Stimulated activated CD8-positive, alpha-beta memory T cell treated with anti-CD3 and anti-CD28 coated beads, Interleukin-15, amount 100 ng/mL, for 48 hours (primary cell): ENCODE results near the gene TLE3.

Experiments
- DNase-seq, 2 donors: peaks; one replicate each; pipeline ENCODE4 v3.0.0-alpha.2; 2020; ENCODE audit warnings: low read depth in 2 of 2

The TLE3 gene

GRCh38 chr15:70029297-70029701 is 68.4 kb downstream of the TLE3 start:
- DNase-seq = no peak

DNA sequence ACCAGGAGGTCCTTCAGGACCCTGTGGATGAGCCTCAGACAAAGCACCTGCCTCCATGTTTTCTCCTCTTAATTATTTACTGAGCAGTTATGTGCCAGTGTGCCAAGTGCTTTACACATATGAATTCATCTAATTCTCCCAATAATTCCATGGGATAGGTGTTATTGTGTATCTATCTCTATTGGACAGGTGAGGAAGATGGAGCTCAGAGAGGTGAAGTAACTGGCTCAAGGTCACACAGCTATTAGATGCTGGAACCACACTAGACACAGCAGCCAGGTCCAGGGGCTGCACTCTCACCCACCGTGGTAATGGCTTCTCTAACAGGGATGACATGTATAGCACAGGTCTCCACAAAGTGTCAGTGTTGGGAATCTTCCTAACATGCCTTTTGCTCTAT is 70.2 kb downstream of the TLE3 start:
- no peak for DNase-seq

- no peak for DNase-seq
Measured at GRCh38 chr15:70026991-70027390, 70.7 kb downstream of the TLE3 start.

- no peak for DNase-seq
Measured at GRCh38 chr15:70025413-70026296, 72.1 kb downstream of the TLE3 start.

- DNase-seq = no peak
Measured at GRCh38 chr15:70024521-70024920, 73.2 kb downstream of the TLE3 start.

GRCh38 chr15:70023769-70024491 is 73.8 kb downstream of the TLE3 start:
- no peak for DNase-seq

GRCh38 chr15:70023064-70023768 is 74.5 kb downstream of the TLE3 start:
- peak; percentile 16 to 27 for DNase-seq

DNA sequence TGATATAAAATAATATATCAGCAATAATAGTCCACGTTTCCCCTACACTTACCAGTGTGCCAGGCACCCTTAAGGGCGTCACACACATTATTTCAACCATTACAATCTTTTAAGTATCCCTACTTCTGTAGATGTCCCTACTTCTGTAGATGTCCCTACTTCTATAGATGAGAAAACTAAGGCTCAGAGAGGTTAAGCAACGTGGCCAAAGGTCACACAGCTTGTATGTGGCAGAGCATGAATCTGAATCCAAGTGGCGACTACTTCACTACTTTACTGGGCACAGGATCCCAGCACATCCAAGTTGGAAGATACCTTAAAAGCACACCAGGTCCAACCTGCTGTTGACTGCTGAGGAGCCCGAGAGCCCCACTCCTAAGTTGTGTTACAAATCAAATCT is 77.5 kb downstream of the TLE3 start:
- no peak for DNase-seq

DNA sequence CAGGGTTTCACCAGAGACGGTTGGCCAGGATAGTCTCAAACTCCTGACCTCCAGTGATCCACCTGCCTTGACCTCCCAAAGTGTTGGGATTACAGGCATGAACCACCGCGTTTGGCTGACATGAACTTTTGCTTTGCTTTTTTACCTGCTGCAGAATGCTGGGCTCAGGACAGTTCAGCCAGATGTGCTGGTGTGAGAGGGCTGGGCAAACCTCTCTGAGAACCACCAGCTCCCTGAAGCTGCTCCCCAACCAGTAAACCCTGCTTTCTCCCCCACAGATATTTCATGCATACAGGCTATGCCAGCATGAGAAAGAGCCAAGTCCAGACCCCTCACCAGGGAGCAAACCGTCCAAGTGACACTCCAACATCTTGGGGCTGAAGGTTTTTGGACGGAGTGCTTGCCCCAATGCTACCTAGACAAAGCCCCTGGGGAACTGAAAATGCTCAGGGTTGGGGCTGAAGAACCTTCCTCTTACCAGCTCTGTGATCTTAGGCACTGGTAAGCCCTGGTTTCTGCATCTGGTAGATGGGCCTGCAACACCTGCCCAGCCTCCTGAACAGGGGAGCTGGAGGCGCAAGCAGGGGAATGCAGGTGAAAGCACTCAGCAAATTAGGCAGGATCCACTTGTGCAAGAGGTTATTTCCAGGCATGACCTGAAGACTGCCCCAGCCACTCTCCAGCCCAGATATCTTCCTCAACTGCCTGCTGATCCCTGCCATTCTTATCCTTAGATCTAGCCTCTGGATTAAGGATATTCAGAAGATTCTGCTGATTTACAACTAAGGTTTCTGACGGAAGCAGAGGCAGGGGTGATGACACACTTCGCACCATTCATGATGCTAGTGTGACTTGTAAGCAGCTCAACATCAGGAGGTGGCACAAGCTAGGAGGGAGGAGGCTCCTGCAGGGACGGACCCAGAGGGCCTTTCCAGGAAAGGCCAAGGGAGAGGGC is 78.8 kb downstream of the TLE3 start:
- DNase-seq = no peak

DNA sequence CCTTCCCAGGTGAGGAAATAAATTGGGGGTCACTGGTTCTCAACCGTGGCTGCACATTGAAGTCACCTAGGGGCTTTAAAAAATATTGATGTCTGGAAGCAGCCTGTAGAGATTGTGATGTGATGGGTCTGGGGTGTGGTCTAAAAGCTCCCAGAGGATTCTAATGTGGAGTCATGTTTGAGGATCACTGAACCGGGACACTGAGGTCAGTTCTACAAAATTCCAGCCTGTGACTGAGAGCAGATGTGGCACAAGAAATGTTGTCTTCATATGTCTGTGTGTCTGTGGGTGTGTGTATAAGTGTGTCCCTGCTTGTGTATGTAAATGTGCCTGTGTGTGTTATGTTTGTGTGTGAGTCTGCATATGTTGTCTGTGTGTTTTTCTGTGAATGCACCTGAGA is 79.9 kb downstream of the TLE3 start:
- DNase-seq = no peak

GRCh38 chr15:70017025-70017424 is 80.7 kb downstream of the TLE3 start:
- DNase-seq = no peak

GRCh38 chr15:70016511-70016994 is 81.2 kb downstream of the TLE3 start:
- DNase-seq = no peak

- no peak for DNase-seq
Measured at GRCh38 chr15:70014860-70015490, 82.7 kb downstream of the TLE3 start.

GRCh38 chr15:70014331-70014730 is 83.4 kb downstream of the TLE3 start:
- DNase-seq = no peak

GRCh38 chr15:70013656-70014313 is 83.9 kb downstream of the TLE3 start:
- no peak for DNase-seq

- no peak for DNase-seq
Measured at GRCh38 chr15:70012895-70013294, 84.8 kb downstream of the TLE3 start.

GRCh38 chr15:70008697-70009290 is 88.9 kb downstream of the TLE3 start:
- no peak for DNase-seq

DNA sequence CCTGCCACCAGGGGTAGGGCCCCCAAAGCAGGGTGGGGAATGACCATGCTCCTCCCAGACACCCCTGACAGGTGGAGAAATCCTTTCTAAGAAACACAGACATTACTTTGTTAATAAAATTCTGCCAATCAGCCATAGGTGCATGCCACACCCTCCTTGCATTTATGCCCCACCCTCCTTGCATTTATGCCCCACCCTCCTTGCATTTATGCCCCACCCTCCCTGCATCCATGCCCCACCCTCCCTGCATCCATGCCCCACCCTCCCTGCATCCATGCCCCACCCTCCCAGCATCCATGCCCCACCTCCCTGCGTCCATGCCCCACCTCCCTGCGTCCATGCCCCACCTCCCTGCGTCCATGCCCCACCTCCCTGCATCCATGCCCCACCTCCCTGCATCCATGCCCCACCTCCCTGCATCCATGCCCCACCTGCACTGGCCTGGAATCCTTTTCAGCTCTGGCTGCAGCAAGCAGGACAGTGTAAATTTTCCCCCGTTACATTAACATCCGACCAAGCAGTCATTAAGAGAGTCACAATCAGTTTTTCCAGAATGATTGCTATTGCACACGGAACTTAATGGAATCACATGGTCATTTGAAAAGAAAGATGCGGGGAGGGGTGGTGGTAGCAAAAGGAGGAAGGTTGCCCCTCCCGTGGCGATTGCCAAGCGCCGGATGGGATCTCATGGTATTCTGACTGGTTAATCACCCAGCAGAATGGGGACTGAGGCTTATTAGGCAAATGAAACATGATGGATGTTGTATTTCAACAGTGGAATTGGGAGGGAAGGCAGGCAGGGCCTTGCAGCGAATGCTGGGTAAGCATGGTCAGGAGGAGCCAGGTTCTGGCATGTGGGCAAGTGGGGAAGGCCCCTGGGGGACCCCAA is 91.2 kb downstream of the TLE3 start:
- no peak for DNase-seq

DNA sequence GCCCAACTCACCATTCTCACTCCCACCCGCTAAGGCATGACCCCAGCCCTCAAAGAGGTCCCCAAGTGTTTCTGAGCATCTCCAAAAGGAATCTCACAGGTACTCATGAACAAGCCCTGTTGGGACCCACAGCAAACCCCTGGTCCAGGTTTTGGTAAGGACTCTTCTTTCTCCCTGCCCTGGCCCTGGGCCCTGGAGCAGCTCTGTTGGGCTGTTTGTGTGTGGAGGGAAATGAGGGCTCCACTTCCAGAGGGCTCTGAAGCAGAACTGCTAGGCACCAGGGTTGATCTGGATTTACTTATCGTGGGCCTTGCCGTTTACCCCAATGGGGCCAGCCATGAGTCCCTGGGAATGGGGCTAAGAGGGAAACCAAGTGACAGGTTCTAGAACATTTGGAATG is 92.9 kb downstream of the TLE3 start:
- no peak for DNase-seq
